Hematopoietic multipotent progenitor cell (in vitro differentiated cells): ENCODE measurements around the gene DNAJB11. TPM values are rescaled to one million over a fixed set of nuclear protein-coding genes. Genes with fewer than 3 reads are reported as not detected.
A peak's percentile ranks its signal among the peaks of the same experiment; 100 is the strongest.

Experiments
- DNase-seq, 3 donors: peaks; one replicate each; pipeline ENCODE4 v3.0.0-alpha.2; 2011 to 2015; ENCODE audit warnings: low read depth in 2 of 3, low spot score in 2 of 3
- total RNA-seq: library from RNA; depleted of rRNA; stranded (reverse); fragments of >200 nt; gene quantifications from one replicate; pipeline ENCODE4 v1.2.3, GENCODE V29; 2012

The DNAJB11 gene
- total RNA-seq, 1 donor = 23.4 TPM

DNA sequence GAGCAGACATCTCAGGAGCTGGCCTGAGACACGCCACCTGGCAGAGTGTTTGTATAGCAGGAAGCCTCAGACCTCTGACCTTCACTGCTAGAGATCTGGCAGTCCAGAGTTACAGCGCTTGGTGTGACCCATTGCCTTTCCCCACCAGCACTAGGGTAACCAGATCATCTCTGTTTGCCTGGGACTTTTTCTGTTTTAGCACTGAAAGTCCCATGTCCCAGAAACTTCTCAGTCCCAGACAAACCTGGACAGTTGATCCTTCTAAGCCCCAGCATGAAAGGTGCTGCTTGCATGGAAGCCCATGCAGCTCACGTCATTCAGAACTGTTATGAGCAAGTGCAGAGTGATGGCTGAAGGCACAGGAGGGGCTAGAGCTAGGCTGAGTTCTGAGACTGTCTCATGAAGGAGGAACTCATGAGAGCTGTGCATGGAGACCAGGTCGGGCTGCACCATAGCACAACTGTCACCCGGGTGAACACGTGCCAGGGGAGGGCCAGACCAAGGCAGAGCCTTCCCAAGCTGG is 24.1 kb downstream of the DNAJB11 start:
- DNase-seq = no peak

DNA sequence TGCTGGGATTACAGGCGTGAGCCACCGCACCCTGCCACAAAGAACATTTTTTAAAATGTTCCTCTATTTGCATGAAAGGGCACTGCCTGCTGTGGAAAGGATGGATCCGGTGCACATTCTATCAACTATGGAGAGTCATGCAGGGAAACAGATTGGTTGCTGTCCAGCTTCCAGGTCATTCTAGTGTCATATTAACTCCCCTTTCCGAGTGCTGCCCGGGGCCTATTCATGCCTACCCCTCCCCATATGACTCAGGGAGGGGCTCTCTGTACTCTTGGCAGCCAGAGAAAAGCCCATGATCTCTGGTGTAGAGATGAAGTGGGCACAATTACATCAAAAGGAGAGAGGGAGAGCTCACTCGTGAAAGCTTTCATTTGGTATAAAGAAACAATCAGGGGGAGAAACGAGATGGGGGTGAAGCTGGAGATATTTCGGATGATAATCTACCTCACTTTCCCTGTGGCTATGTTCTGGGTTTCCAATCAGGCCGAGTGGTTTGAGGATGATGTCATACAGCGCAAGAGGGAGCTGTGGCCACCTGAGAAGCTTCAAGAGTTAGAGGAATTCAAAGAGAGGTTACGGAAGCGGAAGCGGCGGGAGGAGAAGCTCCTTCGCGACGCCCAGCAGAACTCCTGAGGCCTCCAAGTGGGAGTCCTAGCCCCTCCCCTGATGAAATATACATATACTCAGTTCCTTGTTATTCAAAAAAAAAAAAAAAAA is 26.2 kb downstream of the DNAJB11 start:
- DNase-seq = no peak

DNA sequence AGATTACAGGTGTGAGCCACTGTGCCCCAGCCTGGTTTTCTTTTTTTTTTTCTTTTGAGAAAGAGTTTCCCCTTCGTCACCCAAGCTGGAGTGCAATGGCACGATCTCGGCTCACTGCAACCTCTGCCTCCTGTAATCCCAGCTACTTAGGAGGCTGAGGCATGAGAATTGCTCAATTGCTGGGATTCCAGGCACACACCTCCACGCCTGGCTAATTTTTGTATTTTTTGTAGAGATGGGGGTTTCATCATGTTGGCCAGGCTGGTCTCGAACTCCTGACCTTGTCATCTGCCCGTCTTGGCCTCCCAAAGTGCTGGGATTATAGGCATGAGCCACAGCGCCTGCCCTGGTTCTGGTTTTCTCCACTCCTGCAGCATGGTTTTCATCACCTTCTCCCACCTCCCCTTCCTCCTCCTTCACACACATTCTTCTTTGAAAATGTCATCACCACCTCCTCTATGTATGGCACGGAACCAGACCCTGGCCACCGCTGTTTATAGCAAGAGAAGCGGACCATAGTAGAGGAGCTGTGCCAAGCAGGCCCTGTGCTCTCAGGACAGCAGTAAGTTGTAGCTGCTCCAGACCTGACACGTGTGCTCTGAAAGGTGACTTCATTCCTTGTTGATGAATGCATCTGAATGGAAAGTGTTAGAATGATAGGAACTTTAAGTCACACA is 27.7 kb downstream of the DNAJB11 start:
- no peak for DNase-seq

DNA sequence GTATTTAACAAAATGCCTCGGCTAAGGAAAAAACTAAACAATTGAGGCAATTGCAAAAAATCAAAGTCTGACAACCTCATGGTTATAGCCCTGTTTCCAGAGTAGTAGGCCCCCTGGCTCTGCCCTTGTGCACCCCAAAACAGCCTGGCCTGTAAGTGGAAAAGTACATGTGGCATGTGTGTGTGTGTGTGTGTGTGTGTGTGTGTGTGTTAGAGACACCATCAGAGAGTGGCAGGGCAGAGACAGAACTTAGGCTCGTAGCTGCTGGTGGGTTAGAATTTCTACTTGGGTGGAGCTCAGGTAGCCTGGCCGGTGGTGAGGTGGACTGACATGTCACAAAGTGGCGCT is 28.2 kb downstream of the DNAJB11 start:
- DNase-seq = no peak

DNA sequence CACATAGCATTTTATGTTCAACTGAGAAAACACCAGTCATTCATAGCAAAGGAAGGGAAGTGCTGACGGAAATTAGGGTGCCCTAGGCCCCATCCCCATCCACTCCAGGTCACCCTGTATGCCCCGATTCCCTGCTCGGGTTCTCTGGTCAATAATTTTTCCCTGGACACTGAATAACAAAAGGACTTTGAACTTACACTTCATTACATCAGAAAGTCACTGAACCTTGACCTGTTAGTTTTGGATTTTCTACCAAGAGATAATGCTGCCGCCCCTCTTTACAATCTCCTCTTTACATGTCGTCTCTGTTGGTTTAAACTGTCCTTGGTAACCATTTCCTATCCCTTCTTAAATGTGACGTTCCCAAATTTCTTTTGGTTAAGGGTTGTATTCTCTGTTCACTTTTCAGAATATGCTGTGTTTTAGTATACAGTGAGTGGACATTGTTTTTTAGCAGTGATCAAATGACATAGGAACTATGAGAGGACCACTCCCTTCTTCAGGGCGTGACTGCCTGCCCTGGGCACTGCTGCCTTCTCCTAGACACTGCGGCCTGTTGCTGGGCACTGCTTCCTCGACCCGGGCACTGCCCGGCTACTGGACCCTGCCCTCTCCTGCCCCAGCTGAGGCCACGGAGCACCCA is 28.7 kb downstream of the DNAJB11 start:
- no peak for DNase-seq

DNA sequence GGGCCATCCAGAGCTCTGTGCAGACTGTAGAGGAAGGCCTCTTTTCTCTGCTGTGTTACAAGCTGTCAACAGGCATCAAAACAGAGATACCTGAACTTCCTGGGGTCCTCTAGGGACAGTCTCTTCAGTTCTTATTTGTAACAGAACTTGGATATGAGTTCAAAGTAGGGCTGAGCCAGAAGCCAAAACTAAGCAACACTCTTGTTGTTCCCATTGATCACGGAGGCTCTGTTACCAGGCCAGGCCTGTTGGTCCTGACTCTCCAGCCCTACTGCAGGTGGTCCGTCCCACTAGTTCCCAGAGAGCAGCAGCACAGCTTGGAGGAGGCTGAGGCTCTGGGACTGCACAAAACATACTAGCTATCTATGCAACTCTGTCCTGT is 29.3 kb downstream of the DNAJB11 start:
- DNase-seq = no peak

DNA sequence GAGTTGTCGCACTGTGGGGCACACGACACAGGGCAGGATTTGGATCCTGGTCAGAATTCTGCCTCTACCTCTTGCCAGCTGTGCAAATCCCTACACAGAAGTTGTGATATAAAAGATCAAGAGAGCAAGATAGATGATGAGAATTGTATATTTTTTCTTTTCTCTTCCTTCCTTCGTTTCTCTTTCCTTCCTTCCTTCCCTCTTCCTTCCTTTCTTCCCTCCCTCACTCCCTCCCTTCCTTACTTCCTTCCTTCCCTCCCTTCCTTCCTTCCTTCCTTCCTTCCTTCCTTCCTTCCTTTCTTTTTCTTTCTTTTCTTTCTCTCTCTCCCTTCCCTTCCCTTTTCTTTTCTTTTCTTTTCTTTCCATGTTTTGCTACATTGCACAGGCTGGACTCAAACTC is 30.4 kb downstream of the DNAJB11 start:
- DNase-seq = no peak

DNA sequence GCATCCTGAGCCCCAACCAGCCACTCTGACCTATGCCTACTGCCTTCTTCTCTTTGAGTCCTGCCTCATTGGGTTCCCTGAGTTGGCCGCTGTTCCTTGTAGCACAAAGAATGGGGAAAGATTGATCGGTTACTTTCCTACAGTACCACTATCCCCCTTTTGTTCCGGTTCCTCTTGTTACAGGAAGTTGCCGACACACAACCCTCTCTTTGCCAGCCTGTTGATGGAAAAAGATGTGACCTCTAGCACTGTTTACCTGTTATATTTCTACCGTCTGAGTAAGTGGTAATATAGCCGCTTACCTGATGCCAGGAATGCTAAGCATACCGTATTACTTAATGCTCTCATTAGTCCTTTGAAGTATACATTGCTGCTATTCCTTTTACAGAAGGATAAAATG is 32.6 kb downstream of the DNAJB11 start:
- no peak for DNase-seq

DNA sequence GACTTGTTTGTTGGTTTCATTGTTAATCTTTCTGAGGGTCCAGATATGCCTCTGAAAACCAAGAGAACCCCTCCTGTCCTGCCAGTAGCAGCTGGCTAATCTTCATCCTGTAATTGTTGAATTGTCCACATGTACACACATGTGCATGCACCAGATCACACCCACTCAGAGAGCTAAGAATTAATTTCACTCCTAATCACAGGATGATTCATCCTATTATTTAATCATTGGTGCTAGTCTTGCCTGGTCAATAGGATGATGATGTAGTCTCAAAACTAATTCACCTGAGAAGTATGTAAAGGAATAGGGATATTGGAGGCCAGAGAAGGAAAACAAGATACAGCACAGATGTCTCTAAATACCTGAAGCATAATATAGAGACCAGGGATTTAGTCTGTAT is 34.6 kb downstream of the DNAJB11 start:
- no peak for DNase-seq

DNA sequence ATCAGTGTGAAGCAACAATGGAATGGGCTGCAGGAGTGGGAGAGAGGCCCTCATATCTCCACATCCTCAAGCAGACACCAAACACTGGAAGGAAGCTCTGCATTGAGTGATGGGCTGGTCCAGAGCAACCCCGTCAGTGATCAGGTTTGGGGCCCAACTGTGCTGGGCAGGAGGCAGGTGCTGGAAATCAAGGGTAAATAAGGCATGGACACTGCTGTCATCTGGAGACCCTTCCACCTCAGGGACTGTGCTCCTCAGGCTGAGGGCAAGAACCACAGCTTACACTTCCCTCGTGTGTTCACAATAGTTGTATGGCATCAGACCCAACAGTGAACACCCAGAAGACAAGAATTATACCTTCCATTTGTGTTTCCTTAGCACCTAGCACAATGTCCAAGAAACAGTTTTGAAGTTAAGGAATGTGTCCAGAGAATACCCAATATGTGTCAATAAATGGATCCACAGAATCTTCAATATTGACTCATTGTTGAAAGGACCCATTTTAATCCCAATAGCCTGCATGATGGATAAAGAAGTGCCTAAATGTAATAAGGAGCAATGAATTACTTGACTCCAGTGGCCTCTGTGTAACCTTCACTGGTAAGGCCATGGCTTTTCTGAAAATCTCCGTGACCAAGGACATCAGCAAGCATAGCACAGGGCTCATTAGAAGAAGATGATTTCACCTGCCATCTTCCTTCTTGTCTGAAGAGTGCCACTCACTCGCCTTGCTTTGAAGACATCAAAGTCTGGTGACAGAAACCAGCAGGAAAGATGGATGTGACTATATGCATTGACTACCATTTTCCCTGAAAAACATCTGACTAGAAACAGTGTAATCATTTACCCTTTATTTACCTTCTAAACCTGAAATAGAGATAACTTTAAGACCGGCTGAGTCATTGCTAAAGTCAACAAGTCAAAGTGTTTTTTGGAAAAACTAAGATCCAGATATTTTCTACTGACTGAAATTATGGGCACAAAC is 35.3 kb downstream of the DNAJB11 start:
- no peak for DNase-seq

DNA sequence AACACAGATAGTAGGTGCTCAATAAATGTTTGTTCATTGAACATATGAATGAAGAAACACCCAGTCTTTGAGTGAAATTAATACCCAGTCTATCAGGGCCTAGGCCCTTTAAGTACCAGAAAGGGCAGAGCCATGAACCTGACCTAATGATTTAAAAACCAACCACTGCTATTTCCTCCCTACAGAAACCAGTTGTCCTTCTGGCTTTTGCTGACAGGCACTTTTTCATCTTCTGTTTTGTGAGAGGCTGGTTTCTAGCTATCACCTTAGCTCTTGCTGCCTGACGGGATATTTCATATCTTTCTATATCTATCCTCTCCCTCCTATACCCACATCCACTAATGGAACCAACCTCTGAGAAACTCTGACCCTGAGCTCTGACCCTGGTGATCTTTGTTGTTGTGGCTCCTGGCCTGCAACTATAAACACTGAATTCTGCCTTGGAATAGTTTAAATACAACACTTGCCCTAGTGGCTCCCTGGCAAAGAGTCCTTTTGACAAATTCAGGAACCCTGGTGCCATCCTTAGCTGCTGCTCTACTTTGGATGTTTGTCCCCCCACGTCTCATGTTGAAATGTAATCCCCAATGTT is 38.2 kb downstream of the DNAJB11 start:
- no peak for DNase-seq

DNA sequence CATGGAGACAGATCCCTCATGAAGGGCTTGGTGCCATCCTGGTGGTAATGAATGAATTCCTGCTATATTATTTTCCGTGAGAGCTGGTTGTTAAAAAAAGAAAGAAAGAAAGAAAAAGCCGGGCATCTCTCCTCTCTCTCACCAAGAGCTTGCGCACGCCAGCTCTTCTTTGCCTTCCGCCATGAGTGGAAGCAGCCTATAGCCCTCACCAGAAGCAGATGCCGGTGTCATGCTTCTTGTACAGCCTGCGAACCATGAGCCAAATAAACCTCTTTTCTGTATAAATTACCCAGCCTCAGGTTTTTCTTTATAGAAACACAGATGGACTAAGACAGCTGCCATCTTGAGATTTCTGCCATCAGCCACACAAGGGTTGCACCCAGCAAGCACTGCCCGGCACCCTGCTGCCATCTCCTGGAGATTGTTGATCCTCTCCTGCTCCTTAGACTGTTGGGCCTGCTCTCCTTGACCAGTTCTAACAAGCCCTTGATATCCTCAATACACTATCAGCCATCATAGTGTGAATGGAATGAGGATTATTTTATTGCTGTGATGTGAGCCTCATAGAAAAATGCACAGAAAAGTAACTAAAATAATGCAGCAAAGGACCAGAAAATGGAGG is 38.8 kb downstream of the DNAJB11 start:
- DNase-seq = no peak

DNA sequence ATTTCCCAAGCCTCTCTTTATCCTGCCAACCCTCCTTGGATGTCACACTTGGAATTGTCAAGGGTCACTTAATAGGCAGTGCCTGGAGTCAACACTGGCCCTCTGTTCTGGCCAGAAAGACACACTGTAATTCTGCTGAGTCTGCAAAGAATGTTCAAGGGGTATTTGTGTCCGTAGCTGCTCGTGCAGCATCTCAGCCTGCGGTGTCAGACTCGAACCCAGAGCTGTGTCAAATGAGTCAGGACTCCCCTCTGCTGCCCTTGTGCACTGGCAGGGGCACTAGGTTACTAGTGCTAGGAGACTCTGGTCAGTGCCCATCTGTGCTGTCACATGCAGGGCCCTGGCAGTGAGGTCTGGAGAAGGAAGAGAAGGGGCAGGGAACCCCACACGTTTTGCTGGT is 41.5 kb downstream of the DNAJB11 start:
- no peak for DNase-seq

DNA sequence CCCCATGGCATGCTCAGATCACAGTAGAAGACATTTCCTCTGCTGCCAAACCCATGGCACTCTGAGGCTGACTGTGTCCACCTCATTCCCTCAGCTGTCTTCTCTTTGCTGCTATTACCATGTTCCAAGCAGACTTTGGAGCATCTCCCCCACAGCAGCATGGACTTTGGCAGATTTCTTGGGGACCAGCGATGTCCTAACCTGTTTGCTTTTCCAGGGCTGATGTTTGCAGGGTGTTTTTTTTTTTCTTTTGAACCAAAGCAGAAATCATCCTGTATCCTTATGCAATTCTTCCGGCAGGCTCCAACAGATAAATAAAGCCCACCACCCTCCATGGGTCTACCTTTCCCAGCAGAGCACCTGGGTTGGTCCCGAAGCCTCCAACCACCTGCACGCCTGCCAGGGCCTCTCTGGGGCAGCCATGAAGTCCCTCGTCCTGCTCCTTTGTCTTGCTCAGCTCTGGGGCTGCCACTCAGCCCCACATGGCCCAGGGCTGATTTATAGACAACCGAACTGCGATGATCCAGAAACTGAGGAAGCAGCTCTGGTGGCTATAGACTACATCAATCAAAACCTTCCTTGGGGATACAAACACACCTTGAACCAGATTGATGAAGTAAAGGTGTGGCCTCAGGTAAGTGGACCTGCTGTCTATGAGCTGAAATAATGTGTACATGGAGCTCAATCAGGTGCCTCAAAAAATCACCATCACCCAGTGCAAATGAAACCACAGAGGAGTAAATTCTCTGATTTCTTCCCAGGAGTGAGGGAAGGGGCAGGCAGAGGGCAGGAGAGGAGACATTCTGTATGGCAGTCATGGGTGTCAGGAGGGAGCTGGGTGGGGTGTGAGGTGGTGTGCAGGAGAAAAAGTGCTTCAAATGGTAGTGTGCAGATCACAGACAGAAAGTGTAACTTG is 42.5 kb downstream of the DNAJB11 start, which contains the start of gene AHSG:
Gene AHSG, plus strand, starts transcription at position 340 of the 916 bp plus-strand sequence. Its CDS starts 82 bp downstream, at position 422.
- DNase-seq = no peak

DNA sequence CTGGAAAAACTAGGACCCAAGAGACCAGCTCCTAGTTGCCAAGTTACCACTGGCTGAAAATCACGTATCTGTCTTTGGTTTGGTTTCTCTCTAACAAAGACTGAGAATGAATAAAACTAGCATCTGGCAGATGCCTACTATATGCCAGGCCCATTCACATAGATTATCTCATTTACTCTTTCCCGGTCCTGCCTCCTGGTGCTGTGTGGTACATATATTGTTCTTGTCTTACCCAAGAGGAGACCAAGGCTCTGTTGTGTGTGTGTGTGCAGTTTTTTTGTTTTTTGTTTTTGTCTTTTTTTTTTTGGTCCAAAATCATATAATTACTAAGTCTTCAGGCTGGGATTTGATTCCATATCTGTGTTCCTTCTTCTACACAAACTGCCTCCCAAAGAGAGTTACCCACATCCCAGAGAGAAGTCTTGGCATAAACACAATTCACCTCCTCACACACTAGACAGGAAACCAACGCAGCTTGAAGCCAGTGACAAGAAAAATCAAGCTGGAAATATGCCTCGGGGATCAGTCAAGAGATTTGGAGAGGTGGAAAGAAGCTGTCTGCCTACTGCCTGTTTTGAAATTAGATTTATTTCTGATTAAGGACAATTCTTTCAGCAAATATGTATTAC is 43.2 kb downstream of the DNAJB11 start:
- no peak for DNase-seq

DNA sequence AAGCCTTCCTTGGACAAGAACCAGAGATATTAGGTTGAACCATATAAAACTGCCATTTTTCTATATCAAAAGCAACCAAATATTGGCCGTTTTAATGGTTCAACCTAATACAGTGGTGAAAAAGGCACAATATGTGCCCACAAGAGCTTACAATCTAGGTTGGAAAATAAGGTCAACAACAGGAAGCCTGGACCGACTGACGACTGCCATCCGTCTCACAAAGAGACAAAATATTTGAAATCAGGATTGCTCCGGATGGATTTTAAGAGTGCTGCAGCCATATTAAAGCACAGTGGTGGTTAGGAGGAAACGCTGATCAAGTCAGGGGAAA is 43.7 kb downstream of the DNAJB11 start:
- no peak for DNase-seq

DNA sequence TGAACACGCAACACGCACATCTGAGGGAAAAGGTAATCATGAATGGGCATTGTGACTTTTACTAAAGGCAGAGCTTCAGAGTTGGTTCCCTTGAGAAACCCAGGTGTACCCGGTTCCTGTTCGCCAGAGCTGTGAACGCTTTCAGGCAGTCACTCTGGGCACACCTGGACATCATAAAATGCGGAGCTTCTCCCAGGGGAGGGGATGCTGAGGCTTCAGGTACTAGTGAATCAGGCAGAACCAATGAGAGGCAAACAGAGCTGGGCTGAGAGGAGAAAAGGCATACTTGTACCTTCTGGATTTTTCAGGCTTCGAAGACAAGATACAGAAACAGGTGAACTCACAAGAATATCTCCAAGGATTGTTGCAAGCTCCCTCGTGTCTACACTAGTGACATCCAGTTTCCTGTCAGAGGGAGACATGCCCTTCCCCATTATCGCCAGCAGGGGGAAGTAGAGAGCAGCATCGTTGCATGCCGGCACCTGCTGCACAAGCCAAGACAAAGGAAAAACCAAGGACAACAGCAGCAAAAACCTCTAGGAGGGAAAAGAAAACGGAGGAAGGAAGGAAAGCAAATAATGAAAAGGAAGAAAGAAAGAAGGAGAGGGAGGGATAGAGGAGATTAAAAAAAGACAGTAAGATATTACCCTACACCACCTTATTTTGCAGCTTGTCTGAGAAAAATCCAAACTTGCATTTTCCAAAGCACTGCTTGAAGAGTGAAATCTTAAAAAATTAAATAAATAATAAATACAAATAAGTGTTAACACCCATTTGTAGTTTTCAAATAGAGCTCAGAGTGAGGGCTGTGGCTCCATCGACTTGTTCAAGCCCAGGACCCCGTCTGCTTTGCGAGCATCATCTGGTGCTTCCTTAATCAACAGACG is 44.3 kb downstream of the DNAJB11 start:
- peak; percentile 65 to 75 (median 70) for DNase-seq

DNA sequence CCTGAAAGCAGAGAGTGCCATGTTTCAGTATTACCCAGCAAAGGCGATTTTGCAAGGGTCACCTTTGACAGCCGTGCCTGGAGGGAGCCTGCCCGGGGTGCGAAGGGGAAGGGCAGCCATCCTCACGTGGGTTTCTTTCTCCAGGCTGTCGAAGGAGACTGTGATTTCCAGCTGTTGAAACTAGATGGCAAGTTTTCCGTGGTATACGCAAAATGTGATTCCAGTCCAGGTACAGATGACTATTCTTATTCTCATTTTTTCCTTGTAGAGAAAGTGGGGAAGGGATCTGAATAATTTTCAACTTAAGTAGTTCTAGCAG is 45.7 kb downstream of the DNAJB11 start:
- no peak for DNase-seq
